Tibial nerve (tissue), 3 donors: ENCODE data around the gene CENPF.

ENCODE experiments used
- CTCF ChIP-seq, 5 experiments: fragments of 200-600 bp in 3 of 5; fragments of 450-650 bp in 2 of 5; sonication (generic) in 3 of 5; IDR thresholded peaks; one replicate each; pipeline ENCODE4 v1.5.1; 2016 to 2019; ENCODE audit warnings: antibody characterized with exemption in 5 of 5, mild to moderate bottlenecking in 3 of 5, moderate library complexity in 2 of 5
- POLR2A ChIP-seq, 2 donors: fragments of 450-650 bp; IDR thresholded peaks; one replicate each; pipeline ENCODE4 v1.6.1; 2017; ENCODE audit warnings: antibody characterized with exemption in 2 of 2, mild to moderate bottlenecking in 2 of 2, moderate library complexity in 2 of 2

- TF ChIP-seq POLR2A (IDR thresholded peaks at IDR 0.05) (no peak), CTCF (IDR thresholded peaks at IDR 0.05) (peak; percentile 45 to 63 (median 53))
Observed at GRCh38 chr1:214637722-214638458, 34.9 kb downstream of the CENPF start.
